Measurements from ENCODE around the gene MXD4.

Gene MXD4

GRCh38 chr4:2298532-2298991 is 36.7 kb upstream of the MXD4 start:
- H3K4me3 ChIP-seq (ENCODE audit: low read length) = no peak overlapping the region
- no peak for TF ChIP-seq ZNF274 (IDR thresholded peaks at IDR 0.05; ENCODE audit: low read depth, low read length)

- no peak for TF ChIP-seq ZNF274 (IDR thresholded peaks at IDR 0.05; ENCODE audit: low read depth, low read length)
- no peak overlapping the region for H3K4me3 ChIP-seq (ENCODE audit: low read length)
Measured at GRCh38 chr4:2297606-2298531, 36.0 kb upstream of the MXD4 start.

GRCh38 chr4:2296631-2297601 is 35.0 kb upstream of the MXD4 start:
- H3K4me3 ChIP-seq (ENCODE audit: low read length) = no peak overlapping the region
- TF ChIP-seq ZNF274 (IDR thresholded peaks at IDR 0.05; ENCODE audit: low read depth, low read length) = no peak

- no peak for TF ChIP-seq ZNF274 (IDR thresholded peaks at IDR 0.05; ENCODE audit: low read depth, low read length)
- H3K4me3 ChIP-seq (ENCODE audit: low read length) = no peak overlapping the region
Measured at GRCh38 chr4:2295900-2296442, 34.1 kb upstream of the MXD4 start.

- no peak for TF ChIP-seq ZNF274 (IDR thresholded peaks at IDR 0.05; ENCODE audit: low read depth, low read length)
- no peak overlapping the region for H3K4me3 ChIP-seq (ENCODE audit: low read length)
Measured at GRCh38 chr4:2295500-2295899, 33.6 kb upstream of the MXD4 start.

- TF ChIP-seq ZNF274 (IDR thresholded peaks at IDR 0.05; ENCODE audit: low read depth, low read length) = no peak
- H3K4me3 ChIP-seq (ENCODE audit: low read length) = no peak overlapping the region
Measured at GRCh38 chr4:2292646-2293108, 30.8 kb upstream of the MXD4 start.

- no peak for TF ChIP-seq ZNF274 (IDR thresholded peaks at IDR 0.05; ENCODE audit: low read depth, low read length)
- H3K4me3 ChIP-seq (ENCODE audit: low read length) = no peak overlapping the region
Measured at GRCh38 chr4:2291705-2292645, 30.1 kb upstream of the MXD4 start.

GRCh38 chr4:2290974-2291704 is 29.2 kb upstream of the MXD4 start:
- H3K4me3 ChIP-seq (ENCODE audit: low read length) = no peak overlapping the region
- TF ChIP-seq ZNF274 (IDR thresholded peaks at IDR 0.05; ENCODE audit: low read depth, low read length) = no peak

GRCh38 chr4:2290488-2290887 is 28.6 kb upstream of the MXD4 start:
- no peak overlapping the region for H3K4me3 ChIP-seq (ENCODE audit: low read length)
- TF ChIP-seq ZNF274 (IDR thresholded peaks at IDR 0.05; ENCODE audit: low read depth, low read length) = no peak

- no peak for TF ChIP-seq ZNF274 (IDR thresholded peaks at IDR 0.05; ENCODE audit: low read depth, low read length)
- H3K4me3 ChIP-seq (ENCODE audit: low read length) = no peak overlapping the region
Measured at GRCh38 chr4:2289955-2290333, 28.0 kb upstream of the MXD4 start.

GRCh38 chr4:2289311-2289954 is 27.5 kb upstream of the MXD4 start:
- TF ChIP-seq ZNF274 (IDR thresholded peaks at IDR 0.05; ENCODE audit: low read depth, low read length) = no peak
- no peak overlapping the region for H3K4me3 ChIP-seq (ENCODE audit: low read length)

GRCh38 chr4:2288051-2288541 is 26.2 kb upstream of the MXD4 start:
- TF ChIP-seq ZNF274 (IDR thresholded peaks at IDR 0.05; ENCODE audit: low read depth, low read length) = no peak
- no peak overlapping the region for H3K4me3 ChIP-seq (ENCODE audit: low read length)
